H54 (cell line): ENCODE data around the gene ATXN1.

Experiments used
- DNase-seq: peaks from one replicate; pipeline ENCODE4 v3.0.0; 2011; ENCODE audit warnings: low spot score, mixed read lengths; ENCODE audit not compliant: insufficient read length
- FAIRE-seq: peaks from 3 replicates; lab custom pipeline; 2011; peaks lifted over from hg19 to GRCh38; lab: Jason Lieb, UNC
- POLR2A ChIP-seq: IDR thresholded peaks from 2 replicates; pipeline ENCODE4 v1.6.1; 2011; ENCODE audit warnings: low read depth, mild to moderate bottlenecking, low read length

ATXN1 gene

DNA sequence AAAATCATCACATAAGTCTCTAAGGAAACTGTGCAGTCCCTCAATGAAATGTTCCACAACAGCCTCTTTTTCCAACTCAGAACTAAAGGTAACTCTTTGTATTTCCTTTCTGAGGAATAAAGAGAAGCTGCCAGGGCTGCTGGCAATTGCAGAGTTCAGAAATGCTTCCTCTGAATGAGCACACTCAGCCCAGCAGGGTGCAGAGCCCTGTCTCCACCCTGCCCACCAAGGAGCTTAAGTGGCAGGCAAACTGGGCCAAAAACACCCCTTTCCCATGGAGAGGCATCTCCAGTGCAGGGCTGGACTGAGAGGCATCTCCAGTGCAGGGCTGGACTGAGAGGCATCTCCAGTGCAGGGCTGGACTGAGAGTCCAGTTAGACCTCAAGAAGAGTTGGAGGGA lies 267.5 kb downstream of the ATXN1 start:
- DNase-seq: no peak
- no peak for FAIRE-seq
- TF ChIP-seq POLR2A: no peak

DNA sequence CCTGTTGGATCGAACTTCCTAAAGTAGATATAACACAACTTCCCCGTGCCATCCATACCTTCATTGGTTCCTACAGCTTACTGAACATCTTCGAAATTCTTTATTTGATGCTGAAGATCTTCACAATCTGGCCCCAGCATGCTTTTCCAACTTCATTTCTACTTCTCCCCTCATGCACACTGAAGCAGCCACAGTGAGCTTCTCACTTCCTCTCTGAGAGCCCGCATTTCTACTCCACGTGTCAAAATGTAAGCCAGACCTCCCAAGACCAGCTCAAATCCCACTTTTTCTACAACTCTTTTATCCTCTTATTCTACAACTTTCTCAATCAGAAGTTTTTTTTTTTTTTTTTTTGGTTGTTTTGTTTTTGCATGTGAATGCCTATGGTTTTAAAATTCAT lies 268.1 kb downstream of the ATXN1 start:
- TF ChIP-seq POLR2A: no peak
- DNase-seq: no peak
- FAIRE-seq: no peak

GRCh38 chr6:16491666-16492313 lies 269.5 kb downstream of the ATXN1 start:
- FAIRE-seq (no peak), DNase-seq (no peak)
- TF ChIP-seq POLR2A: no peak

DNA sequence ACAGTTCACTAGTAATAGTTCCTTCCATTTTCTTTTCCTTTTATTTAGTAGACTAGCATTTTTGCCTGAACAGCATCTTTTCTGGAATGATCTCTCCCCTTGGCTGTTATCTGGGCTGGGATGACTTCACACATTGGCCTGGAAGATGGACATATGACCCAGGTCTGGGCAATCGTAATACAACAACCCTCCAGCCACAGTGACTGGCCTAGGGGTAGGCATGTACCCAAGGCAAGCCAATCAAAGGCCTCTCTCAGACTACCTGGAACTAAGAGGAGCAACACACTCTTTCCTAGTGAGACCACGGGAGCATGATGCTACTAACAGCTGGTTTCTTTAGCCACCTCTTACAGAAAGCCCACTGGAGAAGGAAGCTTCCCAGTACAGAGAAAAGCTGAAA lies 270.6 kb downstream of the ATXN1 start:
- FAIRE-seq (no peak), DNase-seq (no peak)
- no peak for TF ChIP-seq POLR2A

DNA sequence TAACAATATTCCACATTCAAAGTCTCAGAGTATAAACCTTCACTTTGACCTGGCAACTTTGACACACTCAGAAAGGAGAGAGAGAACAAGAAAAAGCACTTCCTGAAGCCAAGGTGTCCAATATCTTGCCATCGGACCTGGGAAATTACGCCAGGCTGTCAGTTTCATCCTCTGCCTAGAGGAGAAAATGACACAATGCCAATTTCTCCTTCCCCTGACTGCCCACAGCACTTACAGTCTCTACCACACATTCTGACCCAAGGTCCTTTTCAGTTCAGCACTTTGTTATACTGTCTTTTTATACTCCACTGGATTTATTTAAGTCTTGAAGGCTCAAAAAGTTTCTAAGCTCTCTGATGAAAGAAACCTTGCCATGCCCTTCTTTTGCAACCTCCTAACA lies 272.4 kb downstream of the ATXN1 start:
- TF ChIP-seq POLR2A: no peak
- DNase-seq (no peak), FAIRE-seq (no peak)

DNA sequence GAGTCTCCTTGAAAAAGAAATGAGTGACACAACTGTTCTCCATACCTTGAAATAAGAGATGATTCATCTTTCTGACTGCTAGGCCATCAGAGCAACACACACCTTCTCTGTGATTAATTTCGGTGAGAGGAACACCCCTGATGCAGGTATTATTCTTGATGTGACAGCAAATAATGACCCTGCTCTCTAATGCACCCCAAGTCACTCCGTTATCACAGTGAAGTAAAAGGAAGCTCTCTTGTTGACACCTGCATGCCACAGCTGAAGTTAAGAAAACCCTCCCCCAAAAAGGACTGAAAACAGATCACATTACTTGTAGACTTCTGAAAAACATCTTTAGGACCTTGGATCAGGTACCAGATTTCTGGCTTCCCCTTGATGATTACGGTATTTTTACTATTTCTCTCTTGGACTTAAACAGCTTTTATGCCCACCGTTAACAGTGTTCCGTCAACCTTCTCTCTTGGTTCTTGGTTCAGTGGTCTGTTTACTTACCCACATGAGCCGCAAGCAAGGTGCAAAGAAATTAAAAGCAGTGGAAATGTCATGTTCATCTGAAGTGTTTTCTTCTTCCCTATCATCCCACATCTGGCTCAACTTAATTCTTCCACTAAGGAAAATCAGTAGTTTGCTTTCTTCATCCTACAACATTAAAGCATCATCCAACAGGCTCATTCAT lies 273.1 kb downstream of the ATXN1 start:
- no peak for FAIRE-seq
- no peak for DNase-seq
- no peak for TF ChIP-seq POLR2A

- DNase-seq: no peak
- TF ChIP-seq POLR2A: no peak
Measured at GRCh38 chr6:16486661-16487060, 274.6 kb downstream of the ATXN1 start.

DNA sequence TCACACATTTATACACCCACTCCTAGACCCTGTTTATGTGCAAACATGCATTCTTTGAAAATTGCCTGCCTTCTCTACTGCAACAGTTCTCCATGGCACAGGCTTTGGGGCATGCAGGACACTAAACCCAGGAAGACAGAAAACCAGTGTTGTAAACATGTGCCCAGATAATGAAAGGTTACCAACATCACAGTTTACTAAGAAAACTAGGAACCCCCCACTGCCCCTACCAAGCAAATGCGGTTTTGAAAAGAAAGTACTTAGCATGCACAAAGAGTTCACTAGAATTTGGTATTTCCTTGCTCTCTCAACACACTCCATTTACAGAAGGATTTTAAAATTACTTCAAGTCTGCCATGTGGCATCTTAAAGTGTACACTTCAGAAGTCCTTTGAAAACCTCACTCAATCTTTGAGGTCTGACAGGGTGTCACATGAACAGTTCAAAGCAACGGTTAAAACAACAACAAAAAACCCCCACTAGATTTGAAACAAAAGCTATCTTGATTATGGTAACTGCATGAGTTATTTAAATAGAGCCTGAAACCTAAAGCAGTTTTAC lies 277.9 kb downstream of the ATXN1 start:
- FAIRE-seq (no peak), DNase-seq (no peak)
- no peak for TF ChIP-seq POLR2A

More at GRCh38 chr6:16486661-16487060, 274.6 kb downstream of the ATXN1 start:
- no peak for FAIRE-seq

GRCh38 chr6:16482702-16483314 lies 278.5 kb downstream of the ATXN1 start:
- no peak for TF ChIP-seq POLR2A
- DNase-seq: no peak
- peak; percentile 11 for FAIRE-seq

DNA sequence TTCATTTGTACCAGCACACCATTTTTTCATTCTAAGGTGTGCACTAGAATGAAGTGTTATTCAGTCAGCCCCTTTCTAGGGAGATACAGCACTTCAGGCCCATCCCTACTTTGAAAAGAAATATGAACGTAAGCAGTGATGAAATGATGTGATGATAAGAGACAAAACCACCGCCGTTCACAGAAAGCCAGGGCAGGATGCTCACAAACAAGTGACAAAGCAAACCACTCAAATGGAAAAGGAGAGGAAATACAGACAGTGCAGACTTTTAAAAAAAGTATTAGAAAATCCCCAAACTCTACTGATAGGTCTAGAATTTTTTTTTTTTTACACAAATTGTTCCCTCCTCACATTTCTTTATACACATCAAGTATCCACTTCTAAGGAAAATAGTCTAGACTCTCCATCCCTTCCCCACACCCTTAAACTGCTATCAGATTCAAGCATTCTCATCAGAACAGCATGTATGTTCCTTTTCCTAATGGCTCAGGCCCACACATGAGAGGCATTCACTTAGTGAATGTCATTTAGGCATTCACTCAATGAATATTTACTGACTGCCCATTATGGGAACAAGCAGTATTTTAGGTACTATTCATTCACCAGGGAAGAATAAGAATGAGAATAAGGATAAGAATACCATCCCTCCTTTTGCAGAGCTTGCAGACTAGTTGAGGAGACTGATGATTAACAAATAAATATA lies 279.4 kb downstream of the ATXN1 start:
- no peak for FAIRE-seq
- no peak for TF ChIP-seq POLR2A
- no peak for DNase-seq

DNA sequence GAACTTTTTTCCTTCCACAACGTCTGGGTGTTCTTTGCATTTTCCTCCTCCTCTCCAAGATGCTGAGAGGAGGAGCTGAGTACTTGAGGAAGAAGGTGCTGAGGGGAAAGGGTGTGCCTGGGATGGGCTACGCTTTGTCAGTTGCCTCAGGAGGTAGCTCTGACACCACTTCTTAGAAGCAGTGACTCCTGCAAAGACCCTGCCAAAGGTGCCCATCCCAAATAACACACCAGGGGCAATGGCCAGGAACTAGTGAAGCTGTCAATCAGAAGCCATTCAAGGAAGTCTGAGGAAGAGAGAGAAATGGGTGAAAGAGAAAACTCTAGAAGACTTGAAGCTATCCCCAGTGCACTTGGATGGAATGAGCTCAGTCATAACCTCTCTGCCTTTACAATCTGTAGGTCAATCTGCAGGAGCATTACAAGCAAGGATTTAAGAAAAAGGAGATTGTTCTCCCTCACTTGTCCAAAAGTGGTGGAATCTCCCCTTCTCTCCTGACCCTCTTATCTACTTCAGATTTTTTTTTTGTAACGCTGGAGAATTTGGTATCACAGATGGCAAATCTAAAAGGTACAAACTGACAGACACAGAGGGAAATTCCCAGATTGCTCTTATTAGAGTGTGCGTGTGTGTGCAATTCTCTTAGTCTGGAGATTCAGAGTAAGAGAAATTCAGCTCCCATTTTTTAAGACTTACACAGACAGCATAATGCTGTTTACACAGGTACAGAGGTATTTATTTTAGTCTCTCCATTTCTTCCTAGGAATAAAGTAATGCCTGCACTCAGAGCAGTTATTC lies 280.3 kb downstream of the ATXN1 start:
- TF ChIP-seq POLR2A: no peak
- DNase-seq (no peak), FAIRE-seq (no peak)

GRCh38 chr6:16477367-16478149 lies 283.7 kb downstream of the ATXN1 start:
- TF ChIP-seq POLR2A: no peak
- FAIRE-seq (no peak), DNase-seq (no peak)
